GM23338 (cell line): ENCODE results near the gene GRID2. TPM values are rescaled to one million over a fixed set of nuclear protein-coding genes. Genes with fewer than 3 reads are reported as not detected.

Experiments
- EZH2phosphoT487 ChIP-seq: fragments of 200-600 bp; sonication (generic); IDR thresholded peaks from one replicate; pipeline ENCODE4 v1.8.1; 2018; ENCODE audit warnings: antibody characterized with exemption; ENCODE audit not compliant: unreplicated experiment
- STAT1 ChIP-seq: IDR thresholded peaks from one replicate; pipeline ENCODE4 v1.6.1; 2016; ENCODE audit warnings: antibody characterized with exemption; ENCODE audit not compliant: unreplicated experiment
- ZNF331 ChIP-seq: fragments of 250-450 bp; sonication (Bioruptor Pico); IDR thresholded peaks from 2 replicates; pipeline ENCODE4 v1.5.0; 2020; ENCODE audit warnings: low read depth, mild to moderate bottlenecking, moderate library complexity
- polyA plus RNA-seq: library from polyadenylated mRNA; unstranded; fragments of >200 nt; fragmentation: Nextera tagmentation; extraction: Ambion mirVana; gene quantifications from 2 replicates; pipeline ENCODE4 v1.2.1, GENCODE V29; 2016
- total RNA-seq: library from RNA; depleted of rRNA; stranded (reverse); fragments of >200 nt; shearing (Covaris generic); gene quantifications from 2 replicates; pipeline ENCODE4 v1.2.3, GENCODE V29; 2014
- TF ChIP-seq, protein P1 (sequence below): fragments of 250-450 bp; sonication (Bioruptor Pico); IDR thresholded peaks from 2 replicates; pipeline ENCODE4 v1.5.0; 2020; ENCODE audit warnings: mild to moderate bottlenecking, moderate library complexity
- TF ChIP-seq, protein P2 (sequence below): IDR thresholded peaks from 2 replicates; pipeline ENCODE4 v1.6.1; 2016; ENCODE audit warnings: antibody characterized with exemption
- TF ChIP-seq, protein P3 (sequence below): IDR thresholded peaks from one replicate; pipeline ENCODE4 v1.6.1; 2018; ENCODE audit warnings: antibody characterized with exemption; ENCODE audit not compliant: unreplicated experiment

Gene GRID2
- total and polyA plus RNA-seq, 2 experiments from 2014 or later = 19.9 to 65.4 TPM

DNA sequence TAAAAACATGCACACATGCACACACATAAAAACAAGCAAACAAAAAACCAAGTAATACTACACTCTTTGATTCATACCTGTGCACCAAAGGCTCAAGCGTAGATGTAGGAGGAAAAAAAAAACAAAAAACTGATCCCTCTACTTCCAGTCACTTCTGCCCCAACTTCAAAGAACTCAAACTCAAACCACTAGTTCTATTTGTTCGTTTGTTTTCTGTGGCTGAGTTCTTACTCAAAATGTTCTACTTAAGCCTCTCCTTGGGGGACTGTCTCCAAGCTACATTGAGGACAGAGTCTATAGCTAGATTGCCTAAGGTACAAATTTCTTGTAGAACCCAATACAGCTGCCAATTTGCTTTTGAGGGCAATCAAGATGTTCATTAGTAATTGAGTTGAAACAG is 1353.8 kb downstream of the GRID2 start (continued):
- TF ChIP-seq, protein P1, sequence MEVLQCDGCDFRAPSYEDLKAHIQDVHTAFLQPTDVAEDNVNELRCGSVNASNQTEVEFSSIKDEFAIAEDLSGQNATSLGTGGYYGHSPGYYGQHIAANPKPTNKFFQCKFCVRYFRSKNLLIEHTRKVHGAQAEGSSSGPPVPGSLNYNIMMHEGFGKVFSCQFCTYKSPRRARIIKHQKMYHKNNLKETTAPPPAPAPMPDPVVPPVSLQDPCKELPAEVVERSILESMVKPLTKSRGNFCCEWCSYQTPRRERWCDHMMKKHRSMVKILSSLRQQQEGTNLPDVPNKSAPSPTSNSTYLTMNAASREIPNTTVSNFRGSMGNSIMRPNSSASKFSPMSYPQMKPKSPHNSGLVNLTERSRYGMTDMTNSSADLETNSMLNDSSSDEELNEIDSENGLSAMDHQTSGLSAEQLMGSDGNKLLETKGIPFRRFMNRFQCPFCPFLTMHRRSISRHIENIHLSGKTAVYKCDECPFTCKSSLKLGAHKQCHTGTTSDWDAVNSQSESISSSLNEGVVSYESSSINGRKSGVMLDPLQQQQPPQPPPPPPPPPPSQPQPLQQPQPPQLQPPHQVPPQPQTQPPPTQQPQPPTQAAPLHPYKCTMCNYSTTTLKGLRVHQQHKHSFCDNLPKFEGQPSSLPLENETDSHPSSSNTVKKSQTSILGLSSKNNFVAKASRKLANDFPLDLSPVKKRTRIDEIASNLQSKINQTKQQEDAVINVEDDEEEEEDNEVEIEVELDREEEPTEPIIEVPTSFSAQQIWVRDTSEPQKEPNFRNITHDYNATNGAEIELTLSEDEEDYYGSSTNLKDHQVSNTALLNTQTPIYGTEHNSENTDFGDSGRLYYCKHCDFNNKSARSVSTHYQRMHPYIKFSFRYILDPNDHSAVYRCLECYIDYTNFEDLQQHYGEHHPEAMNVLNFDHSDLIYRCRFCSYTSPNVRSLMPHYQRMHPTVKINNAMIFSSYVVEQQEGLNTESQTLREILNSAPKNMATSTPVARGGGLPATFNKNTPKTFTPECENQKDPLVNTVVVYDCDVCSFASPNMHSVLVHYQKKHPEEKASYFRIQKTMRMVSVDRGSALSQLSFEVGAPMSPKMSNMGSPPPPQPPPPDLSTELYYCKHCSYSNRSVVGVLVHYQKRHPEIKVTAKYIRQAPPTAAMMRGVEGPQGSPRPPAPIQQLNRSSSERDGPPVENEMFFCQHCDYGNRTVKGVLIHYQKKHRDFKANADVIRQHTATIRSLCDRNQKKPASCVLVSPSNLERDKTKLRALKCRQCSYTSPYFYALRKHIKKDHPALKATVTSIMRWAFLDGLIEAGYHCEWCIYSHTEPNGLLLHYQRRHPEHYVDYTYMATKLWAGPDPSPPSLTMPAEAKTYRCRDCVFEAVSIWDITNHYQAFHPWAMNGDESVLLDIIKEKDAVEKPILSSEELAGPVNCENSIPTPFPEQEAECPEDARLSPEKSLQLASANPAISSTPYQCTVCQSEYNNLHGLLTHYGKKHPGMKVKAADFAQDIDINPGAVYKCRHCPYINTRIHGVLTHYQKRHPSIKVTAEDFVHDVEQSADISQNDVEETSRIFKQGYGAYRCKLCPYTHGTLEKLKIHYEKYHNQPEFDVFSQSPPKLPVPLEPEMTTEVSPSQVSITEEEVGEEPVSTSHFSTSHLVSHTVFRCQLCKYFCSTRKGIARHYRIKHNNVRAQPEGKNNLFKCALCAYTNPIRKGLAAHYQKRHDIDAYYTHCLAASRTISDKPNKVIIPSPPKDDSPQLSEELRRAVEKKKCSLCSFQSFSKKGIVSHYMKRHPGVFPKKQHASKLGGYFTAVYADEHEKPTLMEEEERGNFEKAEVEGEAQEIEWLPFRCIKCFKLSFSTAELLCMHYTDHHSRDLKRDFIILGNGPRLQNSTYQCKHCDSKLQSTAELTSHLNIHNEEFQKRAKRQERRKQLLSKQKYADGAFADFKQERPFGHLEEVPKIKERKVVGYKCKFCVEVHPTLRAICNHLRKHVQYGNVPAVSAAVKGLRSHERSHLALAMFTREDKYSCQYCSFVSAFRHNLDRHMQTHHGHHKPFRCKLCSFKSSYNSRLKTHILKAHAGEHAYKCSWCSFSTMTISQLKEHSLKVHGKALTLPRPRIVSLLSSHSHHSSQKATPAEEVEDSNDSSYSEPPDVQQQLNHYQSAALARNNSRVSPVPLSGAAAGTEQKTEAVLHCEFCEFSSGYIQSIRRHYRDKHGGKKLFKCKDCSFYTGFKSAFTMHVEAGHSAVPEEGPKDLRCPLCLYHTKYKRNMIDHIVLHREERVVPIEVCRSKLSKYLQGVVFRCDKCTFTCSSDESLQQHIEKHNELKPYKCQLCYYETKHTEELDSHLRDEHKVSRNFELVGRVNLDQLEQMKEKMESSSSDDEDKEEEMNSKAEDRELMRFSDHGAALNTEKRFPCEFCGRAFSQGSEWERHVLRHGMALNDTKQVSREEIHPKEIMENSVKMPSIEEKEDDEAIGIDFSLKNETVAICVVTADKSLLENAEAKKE (CRISPR knock-in tag) = no peak
- TF ChIP-seq, protein P2, sequence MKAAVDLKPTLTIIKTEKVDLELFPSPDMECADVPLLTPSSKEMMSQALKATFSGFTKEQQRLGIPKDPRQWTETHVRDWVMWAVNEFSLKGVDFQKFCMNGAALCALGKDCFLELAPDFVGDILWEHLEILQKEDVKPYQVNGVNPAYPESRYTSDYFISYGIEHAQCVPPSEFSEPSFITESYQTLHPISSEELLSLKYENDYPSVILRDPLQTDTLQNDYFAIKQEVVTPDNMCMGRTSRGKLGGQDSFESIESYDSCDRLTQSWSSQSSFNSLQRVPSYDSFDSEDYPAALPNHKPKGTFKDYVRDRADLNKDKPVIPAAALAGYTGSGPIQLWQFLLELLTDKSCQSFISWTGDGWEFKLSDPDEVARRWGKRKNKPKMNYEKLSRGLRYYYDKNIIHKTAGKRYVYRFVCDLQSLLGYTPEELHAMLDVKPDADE = no peak
- TF ChIP-seq STAT1 (no peak), EZH2phosphoT487 (no peak), ZNF331 (CRISPR knock-in tag) (no peak)
- TF ChIP-seq, protein P3, sequence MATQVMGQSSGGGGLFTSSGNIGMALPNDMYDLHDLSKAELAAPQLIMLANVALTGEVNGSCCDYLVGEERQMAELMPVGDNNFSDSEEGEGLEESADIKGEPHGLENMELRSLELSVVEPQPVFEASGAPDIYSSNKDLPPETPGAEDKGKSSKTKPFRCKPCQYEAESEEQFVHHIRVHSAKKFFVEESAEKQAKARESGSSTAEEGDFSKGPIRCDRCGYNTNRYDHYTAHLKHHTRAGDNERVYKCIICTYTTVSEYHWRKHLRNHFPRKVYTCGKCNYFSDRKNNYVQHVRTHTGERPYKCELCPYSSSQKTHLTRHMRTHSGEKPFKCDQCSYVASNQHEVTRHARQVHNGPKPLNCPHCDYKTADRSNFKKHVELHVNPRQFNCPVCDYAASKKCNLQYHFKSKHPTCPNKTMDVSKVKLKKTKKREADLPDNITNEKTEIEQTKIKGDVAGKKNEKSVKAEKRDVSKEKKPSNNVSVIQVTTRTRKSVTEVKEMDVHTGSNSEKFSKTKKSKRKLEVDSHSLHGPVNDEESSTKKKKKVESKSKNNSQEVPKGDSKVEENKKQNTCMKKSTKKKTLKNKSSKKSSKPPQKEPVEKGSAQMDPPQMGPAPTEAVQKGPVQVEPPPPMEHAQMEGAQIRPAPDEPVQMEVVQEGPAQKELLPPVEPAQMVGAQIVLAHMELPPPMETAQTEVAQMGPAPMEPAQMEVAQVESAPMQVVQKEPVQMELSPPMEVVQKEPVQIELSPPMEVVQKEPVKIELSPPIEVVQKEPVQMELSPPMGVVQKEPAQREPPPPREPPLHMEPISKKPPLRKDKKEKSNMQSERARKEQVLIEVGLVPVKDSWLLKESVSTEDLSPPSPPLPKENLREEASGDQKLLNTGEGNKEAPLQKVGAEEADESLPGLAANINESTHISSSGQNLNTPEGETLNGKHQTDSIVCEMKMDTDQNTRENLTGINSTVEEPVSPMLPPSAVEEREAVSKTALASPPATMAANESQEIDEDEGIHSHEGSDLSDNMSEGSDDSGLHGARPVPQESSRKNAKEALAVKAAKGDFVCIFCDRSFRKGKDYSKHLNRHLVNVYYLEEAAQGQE = no peak
